CD4-positive, alpha-beta T cell (primary cell): ENCODE results near the gene AK5. TPM values are rescaled to one million over a fixed set of nuclear protein-coding genes. Genes with fewer than 3 reads are reported as not detected.

ENCODE experiments used
- ATAC-seq: fragments of 200-7000 bp; cut with Tn5 transposase; one replicate; pipeline ENCODE4 v1.10.0; 2022; ENCODE audit warnings: mild to moderate bottlenecking; ENCODE audit not compliant: poor library complexity
- CTCF ChIA-PET: fragments of 350-600 bp; sonication (Branson Sonifier 250); formaldehyde crosslinking; loops from one replicate; lab custom pipeline; 2021; ENCODE audit warnings: antibody characterized with exemption, inconsistent platforms; lab: Charles Lee
- POLR2A ChIA-PET: fragments of 350-600 bp; sonication (Branson Sonifier 250); formaldehyde crosslinking; loops from one replicate; lab custom pipeline; 2021; ENCODE audit warnings: antibody characterized with exemption, inconsistent platforms; lab: Charles Lee
- DNase-seq, 14 experiments: peaks; one replicate each; pipeline ENCODE4 v3.0.0-alpha.2; 2013 to 2020; ENCODE audit warnings: mixed read lengths in 2 of 14
- H3K27ac ChIP-seq, 2 donors: one replicate each; pipeline versions ENCODE4 v1.5.1 to v1.7.0; 2013; ENCODE audit warnings: low read length in 2 of 2, low read depth in 1 of 2, mild to moderate bottlenecking in 1 of 2
- H3K27me3 ChIP-seq, 2 experiments: 1 replicate in 1 of 2; 2 replicates in 1 of 2; pipeline versions ENCODE4 v1.6.1 to v1.7.0; 2013; ENCODE audit warnings: low read length in 2 of 2, control low read depth in 1 of 2, mild to moderate bottlenecking in 1 of 2, moderate library complexity in 1 of 2; ENCODE audit not compliant: insufficient read depth in 2 of 2, control insufficient read depth in 1 of 2
- H3K36me3 ChIP-seq: one replicate; pipeline ENCODE4 v1.6.1; 2013; ENCODE audit warnings: low read length, control low read depth; ENCODE audit not compliant: insufficient read depth
- H3K4me1 ChIP-seq: one replicate; pipeline ENCODE4 v1.6.1; 2013; ENCODE audit warnings: low read length, control low read depth; ENCODE audit not compliant: insufficient read depth
- H3K4me3 ChIP-seq: one replicate; pipeline ENCODE4 v1.5.1; 2013; ENCODE audit warnings: mild to moderate bottlenecking, low read length, moderate library complexity
- H3K9me3 ChIP-seq, 2 experiments: 1 replicate in 1 of 2; 2 replicates in 1 of 2; pipeline versions ENCODE4 v1.6.1 to v1.7.0; 2013; ENCODE audit warnings: low read length in 2 of 2, mild to moderate bottlenecking in 2 of 2, control low read depth in 1 of 2, moderate library complexity in 1 of 2; ENCODE audit not compliant: control insufficient read depth in 1 of 2, insufficient read depth in 1 of 2
- H3K27ac Mint-ChIP-seq: one replicate; pipeline ENCODE4 v1.8.0; 2020; ENCODE audit warnings: mixed read lengths
- H3K27me3 Mint-ChIP-seq: one replicate; pipeline ENCODE4 v1.8.0; 2021; ENCODE audit warnings: mixed read lengths
- H3K36me3 Mint-ChIP-seq: one replicate; pipeline ENCODE4 v1.8.0; 2021; ENCODE audit warnings: low read depth, mixed read lengths
- H3K4me1 Mint-ChIP-seq: one replicate; pipeline ENCODE4 v1.8.0; 2021; ENCODE audit warnings: low read depth, mixed read lengths
- H3K4me3 Mint-ChIP-seq: one replicate; pipeline ENCODE4 v1.8.0; 2020; ENCODE audit warnings: mild to moderate bottlenecking, mixed read lengths
- H3K9me3 Mint-ChIP-seq: one replicate; pipeline ENCODE4 v1.8.0; 2020; ENCODE audit warnings: mixed read lengths
- intact Hi-C, 2 experiments: fragments of 100-400 bp; cut with DNase I in 1 of 2; cut with micrococcal nuclease in 1 of 2; formaldehyde crosslinking; loops; one replicate each; pipeline versions ENCODE4 v1.15.1 to v1.9.0; 2023 to 2025; cut with DNase I, micrococcal nuclease
- total RNA-seq, 174 experiments: library from RNA in 2 of 174; stranded (reverse) in 2 of 174; gene quantifications; one replicate each; pipeline ENCODE4 v1.2.3 and lab custom pipeline; 2021 to 2026
- TF ChIP-seq, protein P1 (sequence below): fragments of 200-600 bp; IDR thresholded peaks from one replicate; pipeline ENCODE4 v1.8.0; 2022; ENCODE audit warnings: antibody characterized with exemption, mild to moderate bottlenecking

AK5 gene
- total RNA-seq, 2 experiments from 2014 or later, result 32.0 TPM

DNA sequence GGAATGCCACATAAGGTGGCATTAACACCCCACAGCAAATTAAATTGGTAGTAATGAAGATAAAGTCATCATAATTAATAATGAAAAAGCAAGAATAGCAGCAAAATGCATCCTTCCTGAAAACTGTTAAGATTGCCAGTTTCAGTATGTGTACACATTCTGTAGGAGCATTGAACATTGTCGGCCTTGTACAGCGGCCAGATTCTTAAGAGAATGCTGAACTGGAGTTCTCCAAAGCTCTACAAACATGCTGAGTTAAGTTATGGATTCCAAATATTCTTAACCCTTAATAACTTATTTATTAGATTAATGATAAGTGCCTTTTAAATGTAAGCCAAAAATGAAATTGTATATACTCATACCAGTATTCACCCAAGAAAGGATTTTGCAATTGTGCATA, 189.9 kb downstream of the AK5 start:
- Histone ChIP-seq H3K27me3 (no peaks in the 10 kb centered on the region), H3K4me1 (no peaks in the 10 kb centered on the region), H3K36me3 (no peaks in the 10 kb centered on the region), H3K27ac (no peak overlapping the region), H3K4me3 (no peak overlapping the region), H3K9me3 (no peaks in the 10 kb centered on the region)
- CTCF ChIA-PET, result no interaction called here
- POLR2A ChIA-PET, result no interaction called here
- H3K27me3 Mint-ChIP-seq, result no peaks in the 10 kb centered on the region
- peaks cover 32% of the 10 kb centered on the region for H3K36me3 Mint-ChIP-seq
- no peak overlapping the region for H3K4me3 Mint-ChIP-seq
- DNase-seq, result no peak
- no peak for ATAC-seq
- TF ChIP-seq, protein P1, sequence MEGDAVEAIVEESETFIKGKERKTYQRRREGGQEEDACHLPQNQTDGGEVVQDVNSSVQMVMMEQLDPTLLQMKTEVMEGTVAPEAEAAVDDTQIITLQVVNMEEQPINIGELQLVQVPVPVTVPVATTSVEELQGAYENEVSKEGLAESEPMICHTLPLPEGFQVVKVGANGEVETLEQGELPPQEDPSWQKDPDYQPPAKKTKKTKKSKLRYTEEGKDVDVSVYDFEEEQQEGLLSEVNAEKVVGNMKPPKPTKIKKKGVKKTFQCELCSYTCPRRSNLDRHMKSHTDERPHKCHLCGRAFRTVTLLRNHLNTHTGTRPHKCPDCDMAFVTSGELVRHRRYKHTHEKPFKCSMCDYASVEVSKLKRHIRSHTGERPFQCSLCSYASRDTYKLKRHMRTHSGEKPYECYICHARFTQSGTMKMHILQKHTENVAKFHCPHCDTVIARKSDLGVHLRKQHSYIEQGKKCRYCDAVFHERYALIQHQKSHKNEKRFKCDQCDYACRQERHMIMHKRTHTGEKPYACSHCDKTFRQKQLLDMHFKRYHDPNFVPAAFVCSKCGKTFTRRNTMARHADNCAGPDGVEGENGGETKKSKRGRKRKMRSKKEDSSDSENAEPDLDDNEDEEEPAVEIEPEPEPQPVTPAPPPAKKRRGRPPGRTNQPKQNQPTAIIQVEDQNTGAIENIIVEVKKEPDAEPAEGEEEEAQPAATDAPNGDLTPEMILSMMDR, result no peak
- peaks cover 12% of the 10 kb centered on the region for H3K4me1 Mint-ChIP-seq
- no peak overlapping the region for H3K27ac Mint-ChIP-seq
- intact Hi-C loops, result loop anchor here in 1 of 2 experiments (5.0 kb wide), 1 partner anchor 59 kb away; no protein-coding TSS in a partner anchor
- peaks cover 2% of the 10 kb centered on the region for H3K9me3 Mint-ChIP-seq

DNA sequence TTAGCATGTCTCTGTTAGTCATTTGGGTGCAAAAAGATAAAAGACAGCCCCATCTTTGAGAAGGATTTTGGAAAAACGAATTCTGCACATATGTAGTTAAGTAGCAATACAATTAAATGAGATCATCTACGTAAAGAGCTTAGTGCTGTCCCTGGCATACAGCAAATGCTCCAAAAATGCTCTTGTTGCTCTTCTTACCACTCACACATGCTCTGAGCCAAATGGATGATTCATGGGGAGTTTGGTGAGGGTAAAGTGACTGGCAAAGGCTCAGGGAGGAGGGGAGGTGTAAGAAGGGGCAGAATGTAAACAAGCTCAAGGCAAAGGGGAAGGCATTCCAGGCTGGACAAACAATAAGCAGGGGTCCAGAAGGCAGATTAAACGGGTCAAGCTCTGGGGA, 191.9 kb downstream of the AK5 start:
- Histone ChIP-seq H3K36me3 (no peaks in the 10 kb centered on the region), H3K9me3 (no peaks in the 10 kb centered on the region), H3K27me3 (no peaks in the 10 kb centered on the region), H3K27ac (no peak overlapping the region), H3K4me3 (no peak overlapping the region), H3K4me1 (no peaks in the 10 kb centered on the region)
- Mint-ChIP-seq H3K4me1 (peaks cover 22% of the 10 kb centered on the region), H3K27ac (no peak overlapping the region), H3K36me3 (peaks cover 49% of the 10 kb centered on the region), H3K27me3 (no peaks in the 10 kb centered on the region), H3K9me3 (peaks cover 2% of the 10 kb centered on the region), H3K4me3 (no peak overlapping the region)
- ATAC-seq (no peak), DNase-seq (no peak)
- CTCF ChIA-PET, result no interaction called here
- POLR2A ChIA-PET, result interaction anchor here (0.6 kb wide), 1 partner anchor 345 kb away, joined by 3 read pairs; no protein-coding TSS in a partner anchor
- intact Hi-C loops, result loop anchor here in 1 of 2 experiments (5.0 kb wide), 1 partner anchor 61 kb away; no protein-coding TSS in a partner anchor
- TF ChIP-seq, protein P1, result no peak

DNA sequence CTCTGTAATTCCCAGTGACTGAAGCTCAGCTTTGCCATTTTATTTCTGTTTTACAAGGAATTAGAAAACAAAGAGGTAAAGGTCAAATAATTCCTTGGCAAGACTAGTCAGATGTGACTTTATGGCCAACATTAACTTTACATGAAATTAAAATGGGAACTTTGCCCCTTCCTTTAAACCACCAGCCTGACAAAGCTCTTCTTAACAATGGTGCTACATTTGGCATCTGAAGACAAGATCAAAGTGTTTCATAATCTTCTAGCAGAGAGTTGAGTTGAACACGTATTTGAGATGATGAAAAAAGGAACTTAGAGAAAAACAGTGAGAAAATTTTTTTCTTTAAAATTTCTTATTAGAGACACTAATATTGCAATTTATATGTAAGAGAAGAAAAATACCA, 193.8 kb downstream of the AK5 start:
- H3K36me3 Mint-ChIP-seq, result peaks cover 65% of the 10 kb centered on the region
- ATAC-seq, result no peak
- peaks cover 2% of the 10 kb centered on the region for H3K9me3 Mint-ChIP-seq
- ChIA-PET POLR2A (no interaction called here), CTCF (no interaction called here)
- H3K36me3 ChIP-seq, result no peaks in the 10 kb centered on the region
- H3K4me1 ChIP-seq, result no peaks in the 10 kb centered on the region
- H3K27me3 ChIP-seq, result no peaks in the 10 kb centered on the region
- H3K27ac Mint-ChIP-seq, result no peak overlapping the region
- H3K4me1 Mint-ChIP-seq, result peaks cover 22% of the 10 kb centered on the region
- TF ChIP-seq, protein P1, result no peak
- intact Hi-C loops, result no loop called here
- H3K4me3 ChIP-seq, result no peak overlapping the region
- H3K27ac ChIP-seq, result no peak overlapping the region
- H3K4me3 Mint-ChIP-seq, result no peak overlapping the region
- DNase-seq, result no peak
- no peaks in the 10 kb centered on the region for H3K9me3 ChIP-seq
- no peaks in the 10 kb centered on the region for H3K27me3 Mint-ChIP-seq
